ENCODE data around the gene RAD9A. TPM values are rescaled to one million over a fixed set of nuclear protein-coding genes. Genes with fewer than 3 reads are reported as not detected.
A peak's percentile ranks its signal among the peaks of the same experiment; 100 is the strongest.

RAD9A gene
- total RNA-seq, 2 donors from 2014 or later = 22.6 to 49.4 TPM

GRCh38 chr11:67387518-67387917 lies 4.3 kb upstream of the RAD9A start:
- no peaks in the 10 kb centered on the region for H3K27me3 ChIP-seq
- no peak for TF ChIP-seq POLR2A (IDR thresholded peaks at IDR 0.05)
- no peak for TF ChIP-seq CTCF (IDR thresholded peaks at IDR 0.05)
- DNase-seq (no peak), ATAC-seq (no peak)
- 60 to 63% methylated on average over 6 of the region's 6 CpGs for WGBS, 2 donors
- no peak overlapping the region for H3K27ac ChIP-seq
- H3K9me3 ChIP-seq = no peaks in the 10 kb centered on the region
- H3K36me3 ChIP-seq (replicated peaks in 1 of 2; ENCODE audit: insufficient read depth in 1 of 2, low read depth in 2 of 2) = no peaks in the 10 kb centered on the region
- H3K4me1 ChIP-seq = peaks cover 15% of the 10 kb centered on the region
- no peak overlapping the region for H3K4me3 ChIP-seq
- intact Hi-C loops (cut with DNase I) = loop anchor here (5.0 kb wide), 1 partner anchor 125 kb away; no protein-coding TSS in a partner anchor

- intact Hi-C loops (cut with DNase I) = loop anchor here (5.0 kb wide), 1 partner anchor 127 kb away; no protein-coding TSS in a partner anchor
- Histone ChIP-seq H3K4me3 (no peak overlapping the region), H3K27ac (no peak overlapping the region), H3K36me3 (replicated peaks in 1 of 2; ENCODE audit: insufficient read depth in 1 of 2, low read depth in 2 of 2) (no peaks in the 10 kb centered on the region), H3K27me3 (no peaks in the 10 kb centered on the region), H3K4me1 (peaks cover 23% of the 10 kb centered on the region), H3K9me3 (no peaks in the 10 kb centered on the region)
- WGBS, 2 donors = 58 to 59% methylated on average over 6 of the region's 6 CpGs
- no peak for ATAC-seq
- TF ChIP-seq CTCF (IDR thresholded peaks at IDR 0.05) = peak in 6 of 7 experiments; percentile 36 to 62 (median 54)
- TF ChIP-seq POLR2A (IDR thresholded peaks at IDR 0.05) = no peak
- DNase-seq = peak; percentile 56 to 73 (median 60)
These were observed 2.3 kb upstream of the RAD9A start for GRCh38 chr11:67389477-67389876.

- intact Hi-C loops (cut with DNase I) = no loop called here
- Histone ChIP-seq H3K27me3 (no peaks in the 10 kb centered on the region), H3K4me1 (peaks cover 23% of the 10 kb centered on the region), H3K9me3 (no peaks in the 10 kb centered on the region), H3K36me3 (replicated peaks in 1 of 2; ENCODE audit: insufficient read depth in 1 of 2, low read depth in 2 of 2) (no peaks in the 10 kb centered on the region), H3K27ac (peak overlapping the region in 3 of 4 donors; percentile 76 to 89 (median 87)), H3K4me3 (peak overlapping the region; percentile 93 to 94)
- ATAC-seq (no peak), DNase-seq (no peak)
- TF ChIP-seq CTCF (IDR thresholded peaks at IDR 0.05) = no peak
- TF ChIP-seq POLR2A (IDR thresholded peaks at IDR 0.05) = no peak
- WGBS, 2 donors = 11% methylated on average over 14 to 15 of the region's 15 CpGs
These were observed 861 bp upstream of the RAD9A start for GRCh38 chr11:67390947-67391303.

GRCh38 chr11:67392183-67392715 lies 463 bp downstream of the RAD9A start:
- intact Hi-C loops (cut with DNase I) = no loop called here
- Histone ChIP-seq H3K9me3 (no peaks in the 10 kb centered on the region), H3K4me1 (peaks cover 23% of the 10 kb centered on the region), H3K27me3 (no peaks in the 10 kb centered on the region), H3K27ac (peak overlapping the region; percentile 72 to 89 (median 82)), H3K36me3 (replicated peaks in 1 of 2; ENCODE audit: insufficient read depth in 1 of 2, low read depth in 2 of 2) (no peaks in the 10 kb centered on the region), H3K4me3 (peak overlapping the region; percentile 93 to 94)
- WGBS, 2 donors = 3 to 10% methylated on average over 20 to 31 of the region's 31 CpGs
- DNase-seq (peak in 2 of 4 donors; percentile 22 to 37), ATAC-seq (peak; percentile 23)
- TF ChIP-seq CTCF (IDR thresholded peaks at IDR 0.05) = no peak
- TF ChIP-seq POLR2A (IDR thresholded peaks at IDR 0.05) = no peak

GRCh38 chr11:67393437-67393836 lies 1.7 kb downstream of the RAD9A start:
- WGBS, 2 donors = 89 to 90% methylated on average over 5 to 18 of the region's 18 CpGs
- H3K27me3 ChIP-seq = no peaks in the 10 kb centered on the region
- no peak overlapping the region for H3K27ac ChIP-seq
- ATAC-seq (no peak), DNase-seq (no peak)
- no peak overlapping the region for H3K4me3 ChIP-seq
- H3K9me3 ChIP-seq = no peaks in the 10 kb centered on the region
- intact Hi-C loops (cut with DNase I) = no loop called here
- no peak for TF ChIP-seq POLR2A (IDR thresholded peaks at IDR 0.05)
- peaks cover 8% of the 10 kb centered on the region in 2 donors for H3K36me3 ChIP-seq (replicated peaks in 1 of 2; ENCODE audit: insufficient read depth in 1 of 2, low read depth in 2 of 2)
- H3K4me1 ChIP-seq = peaks cover 23% of the 10 kb centered on the region

All from body of pancreas (tissue), 4 donors.